Activated naive CD8-positive, alpha-beta T cell treated with anti-CD3 and anti-CD28 coated beads for 36 hours (primary cell): Measurements from ENCODE around the gene LEP. TPM values are rescaled to one million over a fixed set of nuclear protein-coding genes. Genes with fewer than 3 reads are reported as not detected.

Experiments
- DNase-seq: peaks from one replicate; pipeline ENCODE4 v3.0.0; 2021
- H3K27ac Mint-ChIP-seq: one replicate; pipeline ENCODE4 v1.8.0; 2022; ENCODE audit warnings: mild to moderate bottlenecking, moderate library complexity, mixed read lengths
- H3K27me3 Mint-ChIP-seq: one replicate; pipeline ENCODE4 v1.8.0; 2022; ENCODE audit warnings: mild to moderate bottlenecking, mixed read lengths
- H3K36me3 Mint-ChIP-seq: one replicate; pipeline ENCODE4 v1.8.0; 2021; ENCODE audit warnings: mild to moderate bottlenecking, mixed read lengths
- H3K4me1 Mint-ChIP-seq: one replicate; pipeline ENCODE4 v1.8.0; 2021; ENCODE audit warnings: mixed read lengths
- H3K4me3 Mint-ChIP-seq: one replicate; pipeline ENCODE4 v1.8.0; 2022; ENCODE audit warnings: mild to moderate bottlenecking, moderate library complexity, mixed read lengths
- H3K9me3 Mint-ChIP-seq: one replicate; pipeline ENCODE4 v1.8.0; 2022; ENCODE audit warnings: mixed read lengths
- total RNA-seq, 2 experiments: library from RNA; stranded (reverse); gene quantifications; one replicate each; pipeline ENCODE4 v1.2.3, GENCODE V29; 2021

Gene LEP
- total RNA-seq, 2 experiments from 2014 or later = not detected

DNA sequence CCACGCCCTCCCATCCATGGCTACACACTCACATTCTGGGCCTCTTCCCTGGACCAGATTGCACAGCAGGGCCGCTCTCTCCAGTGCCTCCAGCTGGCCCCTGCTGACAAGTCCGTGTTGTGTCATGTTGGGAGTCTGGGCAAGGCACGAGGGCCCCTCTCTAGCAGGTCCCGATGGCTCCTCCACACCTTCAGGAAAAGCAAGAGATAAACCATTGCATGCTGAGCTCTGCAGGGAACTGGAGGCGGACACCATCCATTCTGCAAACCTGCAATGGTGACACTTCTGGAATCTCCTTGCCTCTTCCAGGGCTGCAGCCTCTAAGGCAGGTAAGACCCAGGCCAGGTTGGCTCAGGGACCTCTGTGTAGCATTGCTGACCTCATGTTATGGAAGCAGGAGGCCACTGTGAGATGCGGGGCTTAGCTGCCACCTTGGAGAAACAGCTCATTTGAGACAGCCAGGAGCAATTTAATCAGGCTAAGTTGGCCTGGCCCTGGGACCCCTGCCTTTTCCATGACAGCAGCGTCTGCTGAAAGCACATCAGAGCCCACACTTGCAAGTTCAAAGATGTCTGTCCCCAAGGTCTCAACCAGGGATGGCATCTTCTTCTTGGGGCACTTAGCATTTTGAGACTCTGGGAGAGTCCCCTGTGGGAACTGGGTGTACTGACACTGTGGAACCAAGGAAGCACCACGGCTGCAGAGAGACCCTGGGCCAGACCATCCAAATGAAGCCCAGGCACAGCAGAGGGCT lies 34.2 kb upstream of the LEP start:
- H3K9me3 Mint-ChIP-seq = no peaks in the 10 kb centered on the region
- DNase-seq = no peak
- H3K4me3 Mint-ChIP-seq = no peak overlapping the region
- peaks cover 6% of the 10 kb centered on the region for H3K4me1 Mint-ChIP-seq
- H3K27ac Mint-ChIP-seq = no peak overlapping the region
- H3K27me3 Mint-ChIP-seq = peaks cover 26% of the 10 kb centered on the region
- H3K36me3 Mint-ChIP-seq = no peaks in the 10 kb centered on the region

DNA sequence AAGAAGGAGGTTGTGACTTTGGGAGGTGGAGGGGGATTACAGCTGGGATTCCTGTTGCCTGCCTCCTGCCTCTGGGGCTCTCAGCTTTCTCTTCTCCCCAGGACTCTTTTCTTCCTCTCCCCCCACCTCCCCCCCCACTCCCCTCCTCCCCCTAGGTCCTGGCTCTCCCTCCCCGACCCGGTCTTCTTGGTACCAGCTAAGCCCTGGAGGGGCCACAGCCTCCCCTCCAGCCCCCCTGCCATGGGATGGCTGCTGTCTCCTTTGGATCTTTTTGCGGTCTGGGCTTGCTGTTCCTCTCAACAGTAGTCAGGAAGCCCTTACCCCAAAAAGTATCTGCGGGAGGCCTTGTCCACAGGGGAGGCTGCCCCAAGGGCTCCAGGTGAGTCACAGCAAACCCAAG lies 33.5 kb upstream of the LEP start:
- Mint-ChIP-seq H3K4me3 (no peak overlapping the region), H3K36me3 (no peaks in the 10 kb centered on the region), H3K27ac (no peak overlapping the region), H3K9me3 (no peaks in the 10 kb centered on the region), H3K4me1 (no peaks in the 10 kb centered on the region), H3K27me3 (peaks cover 21% of the 10 kb centered on the region)
- no peak for DNase-seq

DNA sequence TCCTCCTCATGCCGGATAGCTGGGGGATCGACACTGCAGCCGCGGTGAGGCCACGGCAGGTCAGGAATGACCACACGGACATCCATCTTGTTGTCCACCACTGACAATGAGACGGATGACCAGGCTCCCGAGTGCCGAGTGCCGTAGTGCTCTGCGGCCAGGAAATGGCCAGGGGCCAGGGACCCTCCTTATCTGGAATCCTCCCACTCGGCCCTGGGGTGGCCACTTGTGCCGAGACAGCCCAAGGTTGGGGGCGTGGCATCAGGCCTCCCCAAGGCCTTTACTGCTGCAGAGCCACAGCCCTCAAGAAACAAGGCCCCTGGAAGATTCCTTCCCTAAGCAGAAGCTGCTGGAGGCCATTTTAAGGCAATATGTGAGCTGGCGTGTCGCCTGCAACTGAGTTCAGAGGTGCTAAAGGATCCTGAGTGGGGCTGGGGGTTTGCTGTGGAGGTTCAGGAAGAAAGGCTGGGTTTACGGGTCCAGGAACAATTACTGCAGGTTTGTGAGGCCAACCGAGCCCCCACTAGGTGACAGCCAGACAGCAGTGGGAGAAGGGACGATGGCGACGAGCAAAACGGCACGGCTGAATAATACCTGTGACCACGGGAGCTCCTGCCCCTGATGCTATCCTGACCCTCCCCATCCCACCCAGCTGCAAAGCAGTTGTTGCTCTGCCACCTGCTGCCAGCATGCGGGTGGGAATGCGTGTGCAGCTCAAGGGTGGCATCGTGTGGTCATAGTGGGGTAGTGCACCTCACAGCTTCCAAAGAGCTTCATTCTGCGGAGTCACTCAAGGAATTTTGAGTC lies 31.6 kb upstream of the LEP start:
- H3K36me3 Mint-ChIP-seq = no peaks in the 10 kb centered on the region
- no peak overlapping the region for H3K4me3 Mint-ChIP-seq
- no peak overlapping the region for H3K27ac Mint-ChIP-seq
- H3K4me1 Mint-ChIP-seq = no peaks in the 10 kb centered on the region
- H3K9me3 Mint-ChIP-seq = no peaks in the 10 kb centered on the region
- peak; percentile 62 for DNase-seq
- H3K27me3 Mint-ChIP-seq = peaks cover 15% of the 10 kb centered on the region

DNA sequence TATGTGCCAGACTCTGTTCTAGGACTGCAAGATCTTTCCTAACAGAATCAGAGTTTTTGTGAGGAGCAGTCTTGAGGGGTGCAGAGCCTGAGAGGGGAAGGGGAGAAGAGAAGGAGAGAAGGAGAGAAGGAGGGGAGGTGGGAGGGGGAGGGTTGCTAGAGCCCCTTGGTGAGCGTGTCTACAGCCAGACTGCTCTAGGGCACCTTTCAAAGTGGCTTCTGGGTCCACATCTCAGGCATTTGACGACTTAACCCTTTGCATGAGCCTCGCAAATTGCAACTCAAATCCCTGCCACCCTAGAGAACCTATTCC lies 31.1 kb upstream of the LEP start:
- Mint-ChIP-seq H3K9me3 (no peaks in the 10 kb centered on the region), H3K4me3 (no peak overlapping the region), H3K4me1 (no peaks in the 10 kb centered on the region), H3K36me3 (no peaks in the 10 kb centered on the region), H3K27me3 (peaks cover 9% of the 10 kb centered on the region), H3K27ac (no peak overlapping the region)
- no peak for DNase-seq

DNA sequence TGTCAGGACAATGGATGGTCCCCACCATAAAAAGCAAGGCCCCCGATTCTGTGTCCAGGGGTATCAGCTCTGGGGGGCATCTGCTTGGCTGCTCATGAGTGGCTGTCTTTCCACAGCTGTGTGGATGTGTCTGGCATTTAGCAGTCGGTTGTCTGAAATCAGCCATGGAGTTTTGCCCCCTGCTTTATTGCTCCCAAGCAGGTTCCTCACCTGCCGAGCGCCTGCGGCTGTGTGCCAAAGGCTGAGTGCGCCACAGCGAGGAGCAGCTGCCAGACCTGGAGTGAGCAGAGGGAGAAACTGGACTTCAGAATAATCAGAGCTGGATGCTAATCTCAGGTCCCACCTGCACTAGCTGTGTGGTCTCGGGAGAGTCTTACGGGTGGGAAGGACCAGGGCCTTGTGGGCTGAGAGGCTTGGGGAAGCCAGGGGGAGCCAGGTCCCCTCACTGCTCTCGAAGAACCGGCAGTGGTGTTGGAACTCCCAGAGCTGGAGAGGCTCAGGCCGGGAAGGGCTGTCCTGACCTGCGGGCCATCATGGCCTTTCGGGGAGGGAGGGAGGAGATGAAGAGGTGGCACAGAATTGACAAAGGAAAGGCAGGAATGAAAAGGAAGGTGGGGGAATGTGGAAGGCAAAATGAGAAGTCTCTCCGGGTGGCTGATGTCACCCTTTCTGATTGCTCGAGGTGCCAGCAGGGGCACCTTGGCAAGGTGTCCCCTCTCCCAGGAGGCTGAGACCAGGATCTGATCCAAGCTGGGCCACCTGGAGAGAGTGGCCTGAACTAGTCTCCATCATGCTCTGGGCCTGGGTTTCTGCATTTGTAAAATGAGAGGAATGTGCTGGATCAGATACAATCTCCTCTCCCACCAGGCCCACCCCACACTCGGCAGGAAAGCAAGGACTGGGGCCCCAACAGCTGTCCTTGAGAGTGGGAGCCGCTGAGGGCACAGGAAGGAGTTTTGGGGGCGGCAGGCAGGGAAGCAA lies 30.2 kb upstream of the LEP start:
- H3K36me3 Mint-ChIP-seq = no peaks in the 10 kb centered on the region
- H3K4me1 Mint-ChIP-seq = no peaks in the 10 kb centered on the region
- no peak overlapping the region for H3K4me3 Mint-ChIP-seq
- DNase-seq = no peak
- no peaks in the 10 kb centered on the region for H3K9me3 Mint-ChIP-seq
- H3K27me3 Mint-ChIP-seq = peaks cover 7% of the 10 kb centered on the region
- no peak overlapping the region for H3K27ac Mint-ChIP-seq

GRCh38 chr7:128211626-128212025 lies 29.5 kb upstream of the LEP start:
- no peak for DNase-seq
- Mint-ChIP-seq H3K9me3 (no peaks in the 10 kb centered on the region), H3K27ac (no peak overlapping the region), H3K4me3 (no peak overlapping the region), H3K4me1 (no peaks in the 10 kb centered on the region), H3K27me3 (peaks cover 7% of the 10 kb centered on the region), H3K36me3 (no peaks in the 10 kb centered on the region)

GRCh38 chr7:128214463-128214862 lies 26.6 kb upstream of the LEP start:
- Mint-ChIP-seq H3K27me3 (peaks cover 7% of the 10 kb centered on the region), H3K4me3 (no peak overlapping the region), H3K9me3 (no peaks in the 10 kb centered on the region), H3K27ac (no peak overlapping the region), H3K36me3 (no peaks in the 10 kb centered on the region), H3K4me1 (no peaks in the 10 kb centered on the region)
- DNase-seq = no peak

DNA sequence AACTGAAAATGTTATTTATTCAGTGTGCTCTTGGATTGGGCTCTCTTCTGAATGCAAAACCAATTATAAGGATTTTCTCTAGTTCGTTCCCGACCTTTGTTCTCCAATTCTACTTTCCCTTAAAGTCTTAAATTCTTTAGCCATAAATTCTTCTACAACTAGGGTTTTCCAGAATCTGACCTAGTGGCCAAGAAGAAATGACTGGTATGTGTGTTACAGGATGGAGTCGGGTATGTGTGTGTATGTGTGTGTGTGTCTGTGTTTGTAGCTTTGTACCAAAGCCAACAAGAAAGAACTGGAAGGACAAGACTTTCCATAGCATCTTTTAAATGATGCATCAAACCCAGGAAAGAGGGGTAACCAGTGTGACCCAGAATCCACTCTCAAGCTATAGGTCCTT lies 25.8 kb upstream of the LEP start:
- Mint-ChIP-seq H3K27ac (no peak overlapping the region), H3K4me1 (no peaks in the 10 kb centered on the region), H3K36me3 (no peaks in the 10 kb centered on the region), H3K9me3 (no peaks in the 10 kb centered on the region), H3K27me3 (peaks cover 4% of the 10 kb centered on the region), H3K4me3 (no peak overlapping the region)
- no peak for DNase-seq

- Mint-ChIP-seq H3K4me3 (no peak overlapping the region), H3K36me3 (no peaks in the 10 kb centered on the region), H3K27ac (no peak overlapping the region), H3K27me3 (peaks cover 4% of the 10 kb centered on the region), H3K9me3 (no peaks in the 10 kb centered on the region), H3K4me1 (no peaks in the 10 kb centered on the region)
- DNase-seq = no peak
These were observed 25.3 kb upstream of the LEP start for GRCh38 chr7:128215739-128216138.

GRCh38 chr7:128217030-128217805 lies 23.9 kb upstream of the LEP start:
- Mint-ChIP-seq H3K4me3 (no peak overlapping the region), H3K4me1 (no peaks in the 10 kb centered on the region), H3K9me3 (no peaks in the 10 kb centered on the region), H3K27me3 (no peaks in the 10 kb centered on the region), H3K27ac (no peak overlapping the region), H3K36me3 (no peaks in the 10 kb centered on the region)
- no peak for DNase-seq

DNA sequence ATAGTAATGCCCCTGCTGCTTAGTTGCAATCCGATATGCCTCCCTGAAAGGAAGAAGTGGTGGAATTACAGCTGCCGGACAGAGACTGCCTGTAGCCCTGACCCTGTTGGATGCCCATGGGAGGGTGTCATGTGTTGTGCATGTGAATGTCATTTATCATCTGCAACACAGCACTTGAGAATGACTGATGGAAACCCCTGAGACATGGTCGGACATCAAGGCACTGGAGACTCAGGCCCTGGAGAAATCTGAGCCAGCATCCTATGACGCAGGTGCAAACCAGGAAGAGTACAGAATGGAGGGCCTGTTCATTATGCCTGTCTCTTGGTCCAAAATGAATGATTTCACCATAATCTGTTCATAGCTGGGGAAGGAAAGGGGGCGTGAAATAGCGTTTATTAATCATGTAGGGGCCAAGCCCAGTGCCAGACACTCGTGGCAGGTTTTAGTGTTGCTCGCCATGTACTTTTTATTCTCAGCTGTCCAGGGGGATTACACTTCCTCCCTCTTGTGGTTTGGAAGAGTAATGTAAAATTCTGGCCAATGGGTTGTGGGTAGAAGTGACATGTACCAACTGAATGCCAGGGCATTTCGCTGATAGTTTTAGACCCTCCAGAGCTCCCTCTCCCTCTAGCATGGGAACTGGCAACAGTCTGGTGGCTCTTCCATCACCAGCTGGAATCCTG lies 23.0 kb upstream of the LEP start:
- no peaks in the 10 kb centered on the region for H3K9me3 Mint-ChIP-seq
- H3K36me3 Mint-ChIP-seq = no peaks in the 10 kb centered on the region
- H3K4me1 Mint-ChIP-seq = no peaks in the 10 kb centered on the region

DNA sequence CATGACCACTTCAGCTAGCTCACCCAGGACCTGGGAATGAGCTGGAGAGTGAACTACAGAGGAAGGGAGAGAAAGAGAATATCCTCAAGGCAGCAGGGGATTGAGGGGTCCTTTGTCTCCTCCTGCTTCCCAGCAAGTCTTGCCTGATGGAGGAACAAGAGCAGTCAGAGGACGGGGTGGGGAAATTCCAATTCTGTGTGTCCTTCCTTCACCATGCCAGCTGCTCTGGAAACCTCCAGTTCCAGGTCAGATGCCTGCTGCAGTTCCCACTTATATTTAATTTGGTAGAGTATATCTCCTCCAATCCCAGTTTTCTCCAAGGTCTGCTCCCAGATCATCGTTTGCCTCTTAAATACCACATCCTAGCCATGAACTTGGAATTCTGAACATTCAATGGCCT lies 21.4 kb upstream of the LEP start:
- Mint-ChIP-seq H3K9me3 (no peaks in the 10 kb centered on the region), H3K27me3 (no peaks in the 10 kb centered on the region), H3K4me1 (no peaks in the 10 kb centered on the region), H3K27ac (no peak overlapping the region), H3K36me3 (no peaks in the 10 kb centered on the region), H3K4me3 (no peak overlapping the region)
- DNase-seq = no peak

More for the DNA sequence above, 23.0 kb upstream of the LEP start:
- Mint-ChIP-seq H3K4me3 (no peak overlapping the region), H3K27ac (no peak overlapping the region), H3K27me3 (no peaks in the 10 kb centered on the region)
- DNase-seq = no peak

- Mint-ChIP-seq H3K4me3 (no peak overlapping the region), H3K27me3 (peaks cover 7% of the 10 kb centered on the region), H3K9me3 (no peaks in the 10 kb centered on the region), H3K27ac (no peak overlapping the region), H3K36me3 (no peaks in the 10 kb centered on the region), H3K4me1 (no peaks in the 10 kb centered on the region)
- no peak for DNase-seq
These were observed 19.1 kb upstream of the LEP start for GRCh38 chr7:128221929-128222403.
